GM23338 (cell line): ENCODE measurements around the gene SOX1. TPM values are rescaled to one million over a fixed set of nuclear protein-coding genes. Genes with fewer than 3 reads are reported as not detected.

Experiments
- ATAC-seq: fragments of 200-7000 bp; cut with Tn5 transposase; 3 replicates; pipeline ENCODE4 v1.9.1; 2020
- DNase-seq: peaks from one replicate; pipeline ENCODE4 v3.0.0-alpha.2; 2015; ENCODE audit warnings: low spot score
- H2AFZ ChIP-seq: fragments of 200-600 bp; sonication (generic); 2 replicates; pipeline ENCODE4 v1.8.0; 2016; ENCODE audit warnings: antibody characterized with exemption, mild to moderate bottlenecking, moderate library complexity
- H3F3A ChIP-seq: fragments of 200-600 bp; sonication (generic); replicated peaks from 2 replicates; pipeline ENCODE4 v1.8.0; 2017; ENCODE audit warnings: antibody characterized with exemption, mixed run types, low read depth
- H3K27ac ChIP-seq: fragments of 200-600 bp; sonication (generic); 2 replicates; pipeline ENCODE4 v1.6.1; 2016; ENCODE audit warnings: low read depth
- H3K27me3 ChIP-seq: fragments of 200-600 bp; sonication (generic); 2 replicates; pipeline ENCODE4 v1.8.0; 2016; ENCODE audit warnings: mild to moderate bottlenecking, mixed run types, moderate library complexity; ENCODE audit not compliant: insufficient read depth
- H3K36me3 ChIP-seq: fragments of 200-600 bp; sonication (generic); 2 replicates; pipeline ENCODE4 v1.8.0; 2016; ENCODE audit warnings: mild to moderate bottlenecking; ENCODE audit not compliant: insufficient read depth
- H3K4me1 ChIP-seq: fragments of 200-600 bp; sonication (generic); 2 replicates; pipeline ENCODE4 v1.8.0; 2016; ENCODE audit warnings: mild to moderate bottlenecking, moderate library complexity; ENCODE audit not compliant: insufficient read depth
- H3K4me2 ChIP-seq: fragments of 200-600 bp; sonication (generic); 2 replicates; pipeline ENCODE4 v1.7.1; 2017; ENCODE audit warnings: mixed run types
- H3K4me3 ChIP-seq: fragments of 200-600 bp; sonication (generic); 2 replicates; pipeline ENCODE4 v1.6.1; 2016; ENCODE audit warnings: mixed run types
- H3K79me2 ChIP-seq: fragments of 200-600 bp; sonication (generic); replicated peaks from 2 replicates; pipeline ENCODE4 v1.8.0; 2017; ENCODE audit warnings: mild to moderate bottlenecking; ENCODE audit not compliant: insufficient read depth
- H3K9me2 ChIP-seq: fragments of 200-600 bp; sonication (generic); 2 replicates; pipeline ENCODE4 v1.8.0; 2017; ENCODE audit not compliant: insufficient read depth
- H4K20me1 ChIP-seq: fragments of 200-600 bp; sonication (generic); replicated peaks from 2 replicates; pipeline ENCODE4 v1.8.0; 2017; ENCODE audit warnings: mild to moderate bottlenecking; ENCODE audit not compliant: insufficient read depth
- H3K27ac Mint-ChIP-seq: 2 replicates; pipeline ENCODE4 v1.8.0; 2020; ENCODE audit warnings: inconsistent platforms, mild to moderate bottlenecking, moderate library complexity, mixed read lengths
- H3K27me3 Mint-ChIP-seq: 3 replicates; pipeline ENCODE4 v1.8.0; 2022; ENCODE audit warnings: low read depth, mild to moderate bottlenecking, moderate library complexity, mixed read lengths, inconsistent platforms; ENCODE audit not compliant: insufficient read depth, poor library complexity
- H3K36me3 Mint-ChIP-seq: 3 replicates; pipeline ENCODE4 v1.8.0; 2021; ENCODE audit warnings: low read depth, mild to moderate bottlenecking, inconsistent platforms, moderate library complexity, mixed read lengths
- H3K4me1 Mint-ChIP-seq: 3 replicates; pipeline ENCODE4 v1.8.0; 2020; ENCODE audit warnings: mild to moderate bottlenecking, inconsistent platforms, mixed read lengths
- H3K4me3 Mint-ChIP-seq: 3 replicates; pipeline ENCODE4 v1.8.0; 2021; ENCODE audit warnings: moderate library complexity, mild to moderate bottlenecking, inconsistent platforms, mixed read lengths
- H3K9me3 Mint-ChIP-seq: 3 replicates; pipeline ENCODE4 v1.8.0; 2020; ENCODE audit warnings: moderate library complexity, mild to moderate bottlenecking, inconsistent platforms, mixed read lengths
- EZH2 ChIP-seq: fragments of 200-600 bp; sonication (generic); IDR thresholded peaks from one replicate; pipeline ENCODE4 v1.8.0; 2017; ENCODE audit warnings: antibody characterized with exemption, mild to moderate bottlenecking, low read depth; ENCODE audit not compliant: unreplicated experiment
- EZH2phosphoT487 ChIP-seq: fragments of 200-600 bp; sonication (generic); IDR thresholded peaks from one replicate; pipeline ENCODE4 v1.8.1; 2018; ENCODE audit warnings: antibody characterized with exemption; ENCODE audit not compliant: unreplicated experiment
- JUNB ChIP-seq: IDR thresholded peaks from one replicate; pipeline ENCODE4 v1.6.1; 2016; ENCODE audit warnings: antibody characterized with exemption; ENCODE audit not compliant: unreplicated experiment
- POLR2AphosphoS5 ChIP-seq: IDR thresholded peaks from 2 replicates; pipeline ENCODE4 v1.6.1; 2016; ENCODE audit warnings: antibody characterized with exemption, low read depth
- REST ChIP-seq: IDR thresholded peaks from one replicate; pipeline ENCODE4 v1.6.1; 2018; ENCODE audit warnings: antibody characterized with exemption; ENCODE audit not compliant: unreplicated experiment
- ZNF331 ChIP-seq: fragments of 250-450 bp; sonication (Bioruptor Pico); IDR thresholded peaks from 2 replicates; pipeline ENCODE4 v1.5.0; 2020; ENCODE audit warnings: low read depth, mild to moderate bottlenecking, moderate library complexity
- polyA plus RNA-seq: library from polyadenylated mRNA; unstranded; fragments of >200 nt; fragmentation: Nextera tagmentation; extraction: Ambion mirVana; gene quantifications from 2 replicates; pipeline ENCODE4 v1.2.1, GENCODE V29; 2016
- total RNA-seq: library from RNA; depleted of rRNA; stranded (reverse); fragments of >200 nt; shearing (Covaris generic); gene quantifications from 2 replicates; pipeline ENCODE4 v1.2.3, GENCODE V29; 2014

Gene SOX1
- total and polyA plus RNA-seq, 2 experiments from 2014 or later, result 0.10 to 0.17 TPM

- H3K36me3 Mint-ChIP-seq, result no peaks in the 10 kb centered on the region
- Histone ChIP-seq H3K4me2 (peak overlapping the region; percentile 90), H3K27ac (no peak overlapping the region), H3K9me2 (no peaks in the 10 kb centered on the region), H3K79me2 (no peaks in the 10 kb centered on the region), H4K20me1 (no peaks in the 10 kb centered on the region), H3F3A (peaks cover 10% of the 10 kb centered on the region; the same call in 1 of the 2 replicates), H2AFZ (peak overlapping the region; percentile 3; the same call in 1 of the 2 replicates), H3K27me3 (peaks cover 79% of the 10 kb centered on the region), H3K36me3 (no peaks in the 10 kb centered on the region), H3K4me3 (peak overlapping the region; percentile 62), H3K4me1 (peaks cover 33% of the 10 kb centered on the region)
- peak; percentile 28 for ATAC-seq
- H3K4me3 Mint-ChIP-seq, result peak overlapping the region; percentile 68
- no peaks in the 10 kb centered on the region for H3K9me3 Mint-ChIP-seq
- TF ChIP-seq EZH2 (peak; percentile 40), EZH2phosphoT487 (no peak)
- no peak overlapping the region for H3K27ac Mint-ChIP-seq
- DNase-seq, result peak; percentile 68
- peaks cover 38% of the 10 kb centered on the region for H3K4me1 Mint-ChIP-seq
- H3K27me3 Mint-ChIP-seq, result peaks cover 77% of the 10 kb centered on the region
Measured at GRCh38 chr13:112106478-112107141, 39.7 kb downstream of the SOX1 start.

- no peak overlapping the region for H3K27ac Mint-ChIP-seq
- no peak for DNase-seq
- H3K4me1 ChIP-seq, result peaks cover 29% of the 10 kb centered on the region
- no peaks in the 10 kb centered on the region for H3K36me3 ChIP-seq
- H3K79me2 ChIP-seq, result no peaks in the 10 kb centered on the region
- H3K9me3 Mint-ChIP-seq, result no peaks in the 10 kb centered on the region
- H3K4me2 ChIP-seq, result peak overlapping the region; percentile 90
- TF ChIP-seq EZH2phosphoT487 (no peak), EZH2 (peak; percentile 2), POLR2AphosphoS5 (no peak), JUNB (no peak), REST (no peak), ZNF331 (CRISPR knock-in tag) (no peak)
- no peaks in the 10 kb centered on the region for H4K20me1 ChIP-seq
- peak overlapping the region; percentile 68 for H3K4me3 Mint-ChIP-seq
- no peaks in the 10 kb centered on the region for H3K36me3 Mint-ChIP-seq
- no peak overlapping the region for H2AFZ ChIP-seq
- no peaks in the 10 kb centered on the region for H3K9me2 ChIP-seq
- H3K27me3 ChIP-seq, result peaks cover 72% of the 10 kb centered on the region
- H3K4me3 ChIP-seq, result peak overlapping the region; percentile 62
- H3K27ac ChIP-seq, result no peak overlapping the region
- peaks cover 31% of the 10 kb centered on the region for H3K4me1 Mint-ChIP-seq
- H3F3A ChIP-seq, result peaks cover 10% of the 10 kb centered on the region; the same call in 1 of the 2 replicates
- H3K27me3 Mint-ChIP-seq, result peaks cover 70% of the 10 kb centered on the region
- no peak for ATAC-seq
Measured at GRCh38 chr13:112107289-112107688, 40.3 kb downstream of the SOX1 start.
